Measurements from ENCODE around the gene CSTF2.

DNA sequence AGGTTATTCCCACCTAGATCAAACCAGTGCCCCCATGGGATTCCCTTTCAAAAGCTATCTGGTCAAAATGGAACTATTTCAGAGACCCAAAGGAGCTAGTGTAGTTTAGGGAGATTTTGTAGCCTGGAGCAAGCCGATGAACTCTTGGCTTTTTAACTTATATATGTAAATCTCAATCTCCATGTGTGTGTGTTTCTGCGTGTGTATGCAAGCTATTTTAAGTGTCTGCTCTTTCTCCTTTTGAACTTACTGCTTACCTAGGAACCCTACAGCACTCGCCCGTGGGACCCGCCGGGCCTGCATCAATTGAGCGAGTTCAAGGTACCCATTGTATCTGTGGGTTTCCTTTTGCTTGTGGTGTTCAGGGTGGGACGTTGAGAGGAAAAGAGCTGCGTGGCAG lies 10.4 kb downstream of the CSTF2 start:
- TF ChIP-seq CTCF (conservative IDR thresholded peaks at IDR 0.05 in 1 of 2, IDR thresholded peaks at IDR 0.05 in 1 of 2; ENCODE audit: extremely low read depth in 1 of 2, insufficient read depth in 1 of 2, low read depth in 1 of 2, low read length in 2 of 2) (no peak), EZH2 (IDR thresholded peaks at IDR 0.05; ENCODE audit: borderline replicate concordance, low read length) (no peak)

Data from mammary epithelial cell (primary cell).